Thyroid gland (tissue), 4 donors: Measurements from ENCODE around the gene RIC1.

Experiments used
- POLR2A ChIP-seq, 2 donors: fragments of 450-650 bp; IDR thresholded peaks; one replicate each; pipeline ENCODE4 v1.6.1; 2017; ENCODE audit warnings: antibody characterized with exemption in 2 of 2, mild to moderate bottlenecking in 2 of 2, moderate library complexity in 1 of 2
- TF ChIP-seq, protein P1 (sequence below), 6 experiments: fragments of 200-600 bp in 3 of 6; fragments of 450-650 bp in 3 of 6; sonication (generic) in 3 of 6; IDR thresholded peaks; one replicate each; pipeline ENCODE4 v1.5.1; 2016 to 2019; ENCODE audit warnings: antibody characterized with exemption in 6 of 6, mild to moderate bottlenecking in 2 of 6, inconsistent platforms in 1 of 6, moderate library complexity in 1 of 6

DNA sequence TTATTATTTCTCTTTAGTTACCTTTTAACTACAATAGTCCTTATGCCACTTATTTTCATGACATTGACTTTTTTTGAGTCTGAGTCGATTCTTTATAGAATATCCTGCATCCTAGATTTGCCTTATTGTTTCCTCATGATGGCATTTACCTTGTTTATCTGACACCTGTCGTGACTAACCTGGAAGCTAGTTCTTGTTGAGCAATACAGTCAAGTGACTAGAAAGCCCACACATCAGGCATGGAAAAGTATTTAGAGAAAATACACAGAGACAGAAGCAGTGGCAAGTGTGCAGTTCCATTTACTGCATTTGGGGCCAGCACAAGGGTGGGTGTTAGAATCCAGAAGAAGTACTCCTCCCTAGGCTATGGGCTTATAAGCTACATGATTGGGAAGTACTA lies 106.2 kb downstream of the RIC1 start:
- TF ChIP-seq POLR2A (IDR thresholded peaks at IDR 0.05) = no peak
- TF ChIP-seq, protein P1, sequence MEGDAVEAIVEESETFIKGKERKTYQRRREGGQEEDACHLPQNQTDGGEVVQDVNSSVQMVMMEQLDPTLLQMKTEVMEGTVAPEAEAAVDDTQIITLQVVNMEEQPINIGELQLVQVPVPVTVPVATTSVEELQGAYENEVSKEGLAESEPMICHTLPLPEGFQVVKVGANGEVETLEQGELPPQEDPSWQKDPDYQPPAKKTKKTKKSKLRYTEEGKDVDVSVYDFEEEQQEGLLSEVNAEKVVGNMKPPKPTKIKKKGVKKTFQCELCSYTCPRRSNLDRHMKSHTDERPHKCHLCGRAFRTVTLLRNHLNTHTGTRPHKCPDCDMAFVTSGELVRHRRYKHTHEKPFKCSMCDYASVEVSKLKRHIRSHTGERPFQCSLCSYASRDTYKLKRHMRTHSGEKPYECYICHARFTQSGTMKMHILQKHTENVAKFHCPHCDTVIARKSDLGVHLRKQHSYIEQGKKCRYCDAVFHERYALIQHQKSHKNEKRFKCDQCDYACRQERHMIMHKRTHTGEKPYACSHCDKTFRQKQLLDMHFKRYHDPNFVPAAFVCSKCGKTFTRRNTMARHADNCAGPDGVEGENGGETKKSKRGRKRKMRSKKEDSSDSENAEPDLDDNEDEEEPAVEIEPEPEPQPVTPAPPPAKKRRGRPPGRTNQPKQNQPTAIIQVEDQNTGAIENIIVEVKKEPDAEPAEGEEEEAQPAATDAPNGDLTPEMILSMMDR (IDR thresholded peaks at IDR 0.05) = no peak
